ENCODE results near the gene IL1A.

The IL1A gene

GRCh38 chr2:112758711-112759110 lies 25.6 kb downstream of the IL1A start:
- no peak for TF ChIP-seq ZFP30 (CRISPR knock-in tag; IDR thresholded peaks at IDR 0.05)
- TF ChIP-seq PATZ1 (CRISPR knock-in tag; IDR thresholded peaks at IDR 0.05; ENCODE audit: borderline replicate concordance): no peak
- no peak for TF ChIP-seq CREB5 (CRISPR knock-in tag; IDR thresholded peaks at IDR 0.05; ENCODE audit: low read depth)
- TF ChIP-seq SNAI2 (CRISPR knock-in tag; IDR thresholded peaks at IDR 0.05): no peak
- no peak for TF ChIP-seq ZNF8 (CRISPR knock-in tag; IDR thresholded peaks at IDR 0.05)
- no peak for TF ChIP-seq ZC3H10 (CRISPR knock-in tag; IDR thresholded peaks at IDR 0.05)
- TF ChIP-seq ZFP3 (CRISPR knock-in tag; IDR thresholded peaks at IDR 0.05): no peak
- TF ChIP-seq TOX (CRISPR knock-in tag; IDR thresholded peaks at IDR 0.05; ENCODE audit: borderline replicate concordance): no peak
- no peak for TF ChIP-seq RARB (CRISPR knock-in tag; IDR thresholded peaks at IDR 0.05)
- TF ChIP-seq ZNF70 (CRISPR knock-in tag; IDR thresholded peaks at IDR 0.05): no peak
- TF ChIP-seq PPARA (CRISPR knock-in tag; IDR thresholded peaks at IDR 0.05; ENCODE audit: borderline replicate concordance): no peak
- no peak for TF ChIP-seq ARNTL (CRISPR knock-in tag; IDR thresholded peaks at IDR 0.05; ENCODE audit: borderline replicate concordance, low read depth)
- no peak for TF ChIP-seq CSRNP3 (CRISPR knock-in tag; IDR thresholded peaks at IDR 0.05)
- TF ChIP-seq GLIS3 (CRISPR knock-in tag; IDR thresholded peaks at IDR 0.05): no peak
- ATAC-seq: no peak

- ATAC-seq: no peak
- TF ChIP-seq ZFP3 (CRISPR knock-in tag; IDR thresholded peaks at IDR 0.05) (no peak), TCF4 (CRISPR knock-in tag; IDR thresholded peaks at IDR 0.05; ENCODE audit: borderline replicate concordance) (no peak), ARNTL (CRISPR knock-in tag; IDR thresholded peaks at IDR 0.05; ENCODE audit: borderline replicate concordance, low read depth) (no peak), OSR1 (CRISPR knock-in tag; IDR thresholded peaks at IDR 0.05) (no peak), CSDC2 (CRISPR knock-in tag; IDR thresholded peaks at IDR 0.05) (no peak)
Observed at GRCh38 chr2:112757265-112757664, 27.0 kb downstream of the IL1A start.

- TF ChIP-seq RARB (CRISPR knock-in tag; IDR thresholded peaks at IDR 0.05) (no peak), TCF4 (CRISPR knock-in tag; IDR thresholded peaks at IDR 0.05; ENCODE audit: borderline replicate concordance) (no peak), TSHZ2 (CRISPR knock-in tag; IDR thresholded peaks at IDR 0.05) (no peak), TOX (CRISPR knock-in tag; IDR thresholded peaks at IDR 0.05; ENCODE audit: borderline replicate concordance) (no peak)
Observed at GRCh38 chr2:112756207-112756606, 28.1 kb downstream of the IL1A start.

GRCh38 chr2:112755444-112755843 lies 28.8 kb downstream of the IL1A start:
- TF ChIP-seq PPARA (CRISPR knock-in tag; IDR thresholded peaks at IDR 0.05; ENCODE audit: borderline replicate concordance) (no peak), OSR1 (CRISPR knock-in tag; IDR thresholded peaks at IDR 0.05) (no peak), ZFP3 (CRISPR knock-in tag; IDR thresholded peaks at IDR 0.05) (no peak), ZNF8 (CRISPR knock-in tag; IDR thresholded peaks at IDR 0.05) (no peak), ISL1 (CRISPR knock-in tag; IDR thresholded peaks at IDR 0.05) (no peak), TOX (CRISPR knock-in tag; IDR thresholded peaks at IDR 0.05; ENCODE audit: borderline replicate concordance) (no peak), CSRNP3 (CRISPR knock-in tag; IDR thresholded peaks at IDR 0.05) (no peak), BACH2 (CRISPR knock-in tag; IDR thresholded peaks at IDR 0.05; ENCODE audit: borderline replicate concordance) (no peak), PATZ1 (CRISPR knock-in tag; IDR thresholded peaks at IDR 0.05; ENCODE audit: borderline replicate concordance) (no peak), POU6F1 (CRISPR knock-in tag; IDR thresholded peaks at IDR 0.05; ENCODE audit: borderline replicate concordance, low read depth) (no peak), ZFP30 (CRISPR knock-in tag; IDR thresholded peaks at IDR 0.05) (no peak), ZNF565 (CRISPR knock-in tag; conservative IDR thresholded peaks at IDR 0.05; ENCODE audit: low read depth) (no peak)
- ATAC-seq: no peak

More at GRCh38 chr2:112756207-112756606, 28.1 kb downstream of the IL1A start:
- ATAC-seq: no peak
